Measurements from ENCODE around the gene ITGB2.

Gene ITGB2

GRCh38 chr21:44921928-44922327, 1.2 kb upstream of the ITGB2 start:
- Histone ChIP-seq H3K9ac (ENCODE audit: low read depth, low read length) (no peak overlapping the region), H3K4me3 (ENCODE audit: low read depth, low read length) (no peak overlapping the region), H3K9me3 (ENCODE audit: control insufficient read depth, insufficient read depth, low read length) (no peaks in the 10 kb centered on the region), H3K36me3 (ENCODE audit: control insufficient read depth, insufficient read depth, low read length) (no peaks in the 10 kb centered on the region), H3K4me1 (ENCODE audit: control insufficient read depth, insufficient read depth, low read length) (peaks cover 5% of the 10 kb centered on the region), H3K27ac (ENCODE audit: low read depth, low read length) (no peak overlapping the region), H3K27me3 (ENCODE audit: control insufficient read depth, insufficient read depth, low read length) (peaks cover 5% of the 10 kb centered on the region)

DNA sequence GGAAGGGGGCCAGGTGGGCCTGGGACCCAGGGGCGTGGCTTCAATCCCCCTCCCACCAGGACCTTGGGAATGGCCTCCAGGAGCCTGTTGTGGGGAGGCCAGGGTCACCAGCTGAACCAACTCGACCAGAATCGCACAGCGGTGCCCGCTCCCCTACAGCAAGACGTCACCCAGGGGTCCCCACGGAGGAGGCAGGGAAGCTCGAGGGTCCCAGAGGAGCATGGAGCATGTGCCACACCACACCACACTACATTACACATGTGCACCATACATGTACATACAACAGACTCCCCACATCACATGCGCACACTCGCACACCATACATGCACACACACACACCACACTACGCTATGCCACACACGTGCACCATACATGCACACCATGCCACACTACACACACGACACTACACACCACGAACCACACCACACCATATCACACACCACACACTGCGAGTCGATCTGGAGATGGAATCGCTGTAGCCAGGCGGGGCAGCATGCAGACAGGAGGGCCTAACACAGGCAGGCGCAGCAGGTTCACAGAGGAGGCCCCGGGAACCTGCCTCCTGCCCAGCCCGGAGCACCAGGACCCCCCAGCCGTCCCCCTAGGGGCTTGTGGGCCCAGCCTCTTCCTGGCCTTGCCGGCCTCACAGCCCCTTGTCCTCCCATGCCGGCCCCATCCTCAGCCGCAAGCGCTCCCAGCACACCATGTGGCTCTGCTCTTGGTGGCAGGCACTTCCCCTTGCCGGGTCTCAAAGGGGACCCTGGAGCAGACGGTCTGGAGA, 596 bp downstream of the ITGB2 start:
- H3K27me3 ChIP-seq (ENCODE audit: control insufficient read depth, insufficient read depth, low read length) = no peaks in the 10 kb centered on the region; the same call in 1 of the 2 replicates
- H3K4me3 ChIP-seq (ENCODE audit: low read depth, low read length) = no peak overlapping the region
- no peaks in the 10 kb centered on the region for H3K4me1 ChIP-seq (ENCODE audit: control insufficient read depth, insufficient read depth, low read length)
- H3K36me3 ChIP-seq (ENCODE audit: control insufficient read depth, insufficient read depth, low read length) = no peaks in the 10 kb centered on the region
- no peak overlapping the region for H3K9ac ChIP-seq (ENCODE audit: low read depth, low read length)
- no peak overlapping the region for H3K27ac ChIP-seq (ENCODE audit: low read depth, low read length)
- no peaks in the 10 kb centered on the region for H3K9me3 ChIP-seq (ENCODE audit: control insufficient read depth, insufficient read depth, low read length)

DNA sequence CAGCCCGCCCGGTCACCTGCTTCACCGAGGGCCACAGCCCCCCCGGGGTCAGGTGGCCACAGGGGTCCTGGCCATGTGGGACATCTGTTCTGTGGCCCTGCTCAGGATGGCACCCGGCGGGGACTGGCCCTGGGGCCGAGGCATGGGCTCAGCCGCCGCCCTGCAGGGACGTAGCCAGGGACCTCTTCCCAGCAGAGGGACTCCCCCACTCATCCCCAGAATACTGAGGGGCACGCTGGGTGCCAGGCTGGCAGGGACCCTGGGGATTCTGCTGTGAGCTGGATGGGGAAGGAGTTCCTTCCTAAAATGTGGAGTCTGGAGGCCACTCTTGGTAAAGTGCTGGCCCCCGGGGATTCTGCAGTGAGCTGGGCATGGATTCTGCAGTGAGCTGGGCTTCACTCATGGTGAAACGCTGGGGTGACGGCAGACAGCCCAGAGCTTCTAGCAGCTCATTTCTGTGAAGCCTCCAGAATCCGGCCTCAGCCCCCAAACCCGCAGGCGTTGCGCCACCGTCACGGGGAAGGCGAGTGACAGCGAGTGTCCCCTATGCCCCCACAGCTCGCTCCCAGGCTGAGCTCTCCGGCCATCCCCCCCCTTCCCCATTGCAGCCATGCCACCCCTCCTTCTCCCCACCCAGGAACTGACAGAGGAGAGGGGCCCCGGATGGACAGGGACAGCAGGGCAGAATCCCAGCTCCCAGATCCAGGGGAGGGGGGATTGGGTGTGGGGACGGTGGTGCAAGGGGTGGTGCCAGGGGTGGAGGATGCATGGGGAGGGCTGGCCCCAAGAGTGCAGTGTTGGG, 1.4 kb downstream of the ITGB2 start:
- H3K4me1 ChIP-seq (ENCODE audit: control insufficient read depth, insufficient read depth, low read length) = no peaks in the 10 kb centered on the region
- H3K9ac ChIP-seq (ENCODE audit: low read depth, low read length) = no peak overlapping the region
- H3K27ac ChIP-seq (ENCODE audit: low read depth, low read length) = no peak overlapping the region
- H3K9me3 ChIP-seq (ENCODE audit: control insufficient read depth, insufficient read depth, low read length) = no peaks in the 10 kb centered on the region
- no peaks in the 10 kb centered on the region; the same call in 1 of the 2 replicates for H3K27me3 ChIP-seq (ENCODE audit: control insufficient read depth, insufficient read depth, low read length)
- H3K4me3 ChIP-seq (ENCODE audit: low read depth, low read length) = no peak overlapping the region
- H3K36me3 ChIP-seq (ENCODE audit: control insufficient read depth, insufficient read depth, low read length) = no peaks in the 10 kb centered on the region

DNA sequence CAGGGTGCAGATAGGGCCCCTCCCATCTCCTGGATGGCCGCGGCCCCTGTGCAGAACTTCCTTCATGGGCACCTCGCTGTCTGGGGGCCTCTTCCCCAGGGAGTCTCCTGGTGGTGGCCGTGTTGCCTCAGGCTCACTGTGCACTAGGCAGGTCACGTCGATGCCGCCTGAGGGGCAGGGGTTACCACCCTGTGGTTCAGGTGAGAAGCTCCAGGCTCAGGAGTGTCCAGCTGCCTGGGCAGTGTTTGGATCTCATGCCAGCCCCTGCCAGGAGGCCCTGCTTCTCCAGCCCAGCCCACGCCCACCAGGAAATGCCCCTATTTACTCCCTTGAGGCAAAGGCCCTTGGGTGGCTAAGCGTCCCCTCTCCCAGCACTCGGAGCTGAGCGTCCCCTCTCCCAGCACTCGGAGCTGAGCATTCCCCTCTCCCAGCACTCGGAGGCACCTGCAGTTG, 2.1 kb downstream of the ITGB2 start:
- Histone ChIP-seq H3K27me3 (ENCODE audit: control insufficient read depth, insufficient read depth, low read length) (no peaks in the 10 kb centered on the region), H3K9ac (ENCODE audit: low read depth, low read length) (no peak overlapping the region), H3K9me3 (ENCODE audit: control insufficient read depth, insufficient read depth, low read length) (no peaks in the 10 kb centered on the region), H3K36me3 (ENCODE audit: control insufficient read depth, insufficient read depth, low read length) (no peaks in the 10 kb centered on the region), H3K27ac (ENCODE audit: low read depth, low read length) (no peak overlapping the region), H3K4me3 (ENCODE audit: low read depth, low read length) (no peak overlapping the region), H3K4me1 (ENCODE audit: control insufficient read depth, insufficient read depth, low read length) (no peaks in the 10 kb centered on the region)

DNA sequence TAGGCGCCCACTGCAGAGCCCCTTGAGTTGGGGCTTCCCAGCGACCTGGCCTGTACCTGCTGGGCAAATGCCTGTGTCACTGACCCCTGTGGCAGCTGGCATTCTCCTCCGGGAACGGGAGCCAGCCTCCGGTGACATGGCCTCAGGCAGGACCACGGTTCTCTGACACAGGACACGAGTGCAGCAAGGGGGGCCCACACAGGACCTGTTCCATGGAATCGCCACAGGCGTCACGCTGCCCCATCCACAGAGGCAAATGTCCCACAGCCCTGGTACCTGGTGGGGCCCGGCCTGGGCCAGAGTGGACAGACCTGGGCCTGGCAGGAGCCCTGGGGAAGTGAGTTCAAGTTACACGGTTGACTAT, 2.6 kb downstream of the ITGB2 start:
- Histone ChIP-seq H3K4me3 (ENCODE audit: low read depth, low read length) (no peak overlapping the region), H3K4me1 (ENCODE audit: control insufficient read depth, insufficient read depth, low read length) (no peaks in the 10 kb centered on the region), H3K27ac (ENCODE audit: low read depth, low read length) (no peak overlapping the region), H3K9ac (ENCODE audit: low read depth, low read length) (no peak overlapping the region), H3K9me3 (ENCODE audit: control insufficient read depth, insufficient read depth, low read length) (no peaks in the 10 kb centered on the region), H3K27me3 (ENCODE audit: control insufficient read depth, insufficient read depth, low read length) (no peaks in the 10 kb centered on the region), H3K36me3 (ENCODE audit: control insufficient read depth, insufficient read depth, low read length) (no peaks in the 10 kb centered on the region)

- Histone ChIP-seq H3K9ac (ENCODE audit: low read depth, low read length) (no peak overlapping the region), H3K27ac (ENCODE audit: low read depth, low read length) (no peak overlapping the region), H3K36me3 (ENCODE audit: control insufficient read depth, insufficient read depth, low read length) (no peaks in the 10 kb centered on the region), H3K9me3 (ENCODE audit: control insufficient read depth, insufficient read depth, low read length) (no peaks in the 10 kb centered on the region), H3K4me3 (ENCODE audit: low read depth, low read length) (no peak overlapping the region), H3K27me3 (ENCODE audit: control insufficient read depth, insufficient read depth, low read length) (no peaks in the 10 kb centered on the region), H3K4me1 (ENCODE audit: control insufficient read depth, insufficient read depth, low read length) (no peaks in the 10 kb centered on the region)
These were observed 3.1 kb downstream of the ITGB2 start for GRCh38 chr21:44917446-44918106.

GRCh38 chr21:44916965-44917364, 3.7 kb downstream of the ITGB2 start:
- H3K4me1 ChIP-seq (ENCODE audit: control insufficient read depth, insufficient read depth, low read length) = no peaks in the 10 kb centered on the region
- H3K36me3 ChIP-seq (ENCODE audit: control insufficient read depth, insufficient read depth, low read length) = no peaks in the 10 kb centered on the region
- no peak overlapping the region for H3K9ac ChIP-seq (ENCODE audit: low read depth, low read length)
- no peaks in the 10 kb centered on the region for H3K9me3 ChIP-seq (ENCODE audit: control insufficient read depth, insufficient read depth, low read length)
- no peaks in the 10 kb centered on the region for H3K27me3 ChIP-seq (ENCODE audit: control insufficient read depth, insufficient read depth, low read length)
- no peak overlapping the region for H3K4me3 ChIP-seq (ENCODE audit: low read depth, low read length)
- H3K27ac ChIP-seq (ENCODE audit: low read depth, low read length) = no peak overlapping the region

GRCh38 chr21:44914176-44914874, 6.4 kb downstream of the ITGB2 start:
- no peak overlapping the region for H3K4me3 ChIP-seq (ENCODE audit: low read depth, low read length)
- no peaks in the 10 kb centered on the region for H3K36me3 ChIP-seq (ENCODE audit: control insufficient read depth, insufficient read depth, low read length)
- no peaks in the 10 kb centered on the region for H3K9me3 ChIP-seq (ENCODE audit: control insufficient read depth, insufficient read depth, low read length)
- no peak overlapping the region for H3K27ac ChIP-seq (ENCODE audit: low read depth, low read length)
- H3K4me1 ChIP-seq (ENCODE audit: control insufficient read depth, insufficient read depth, low read length) = no peaks in the 10 kb centered on the region
- no peak overlapping the region for H3K9ac ChIP-seq (ENCODE audit: low read depth, low read length)
- no peaks in the 10 kb centered on the region for H3K27me3 ChIP-seq (ENCODE audit: control insufficient read depth, insufficient read depth, low read length)

DNA sequence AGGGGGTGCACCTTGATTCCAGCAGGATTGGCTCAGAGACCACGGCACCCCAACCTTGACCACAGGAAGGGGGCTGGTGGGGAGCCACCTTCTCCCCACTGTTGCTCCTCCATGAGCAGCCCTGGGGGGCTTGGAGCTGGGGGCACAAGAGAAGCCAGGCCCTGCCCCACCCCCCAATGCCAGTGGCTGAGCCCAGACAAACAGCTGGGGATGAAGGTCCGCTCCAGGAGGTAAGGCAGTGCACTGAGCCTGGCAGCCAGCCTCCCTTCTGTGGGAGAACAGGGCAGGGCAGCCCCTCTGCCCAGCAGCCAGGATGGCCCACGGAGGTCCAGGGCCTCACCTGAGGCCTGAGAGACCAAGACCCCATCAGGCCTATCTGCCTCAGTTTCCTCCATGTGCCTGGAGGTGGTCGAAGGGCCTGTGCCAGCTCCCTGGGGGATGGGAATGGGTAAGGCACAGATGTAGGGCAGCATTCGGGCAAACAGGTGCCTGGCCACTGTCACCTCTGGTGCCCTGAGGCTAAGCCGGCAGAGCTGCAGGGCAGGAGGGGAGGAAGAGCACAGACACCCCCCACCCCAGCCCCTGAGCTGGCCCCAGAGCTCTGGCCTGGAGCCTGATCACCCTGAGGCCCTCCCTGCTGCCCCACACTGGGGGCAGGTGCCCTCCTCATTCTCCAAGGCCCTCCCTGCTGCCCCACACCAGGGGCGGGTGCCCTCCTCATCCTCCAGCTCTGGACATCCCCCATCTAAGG, 7.1 kb downstream of the ITGB2 start:
- Histone ChIP-seq H3K4me1 (ENCODE audit: control insufficient read depth, insufficient read depth, low read length) (no peaks in the 10 kb centered on the region), H3K9ac (ENCODE audit: low read depth, low read length) (no peak overlapping the region), H3K36me3 (ENCODE audit: control insufficient read depth, insufficient read depth, low read length) (no peaks in the 10 kb centered on the region), H3K27me3 (ENCODE audit: control insufficient read depth, insufficient read depth, low read length) (no peaks in the 10 kb centered on the region), H3K27ac (ENCODE audit: low read depth, low read length) (no peak overlapping the region), H3K4me3 (ENCODE audit: low read depth, low read length) (no peak overlapping the region), H3K9me3 (ENCODE audit: control insufficient read depth, insufficient read depth, low read length) (no peaks in the 10 kb centered on the region)
